Body of pancreas (tissue), 4 donors: Measurements from ENCODE around the gene PLPP4.

Experiments used
- POLR2A ChIP-seq, 3 donors: fragments of 450-650 bp; IDR thresholded peaks; one replicate each; pipeline ENCODE4 v1.6.1; 2016; ENCODE audit warnings: antibody characterized with exemption in 3 of 3, mild to moderate bottlenecking in 2 of 3
- TF ChIP-seq, protein P1 (sequence below), 7 experiments: fragments of 450-650 bp in 4 of 7; fragments of 200-600 bp in 3 of 7; sonication (generic) in 3 of 7; IDR thresholded peaks; one replicate each; pipeline ENCODE4 v1.5.1; 2016 to 2019; ENCODE audit warnings: antibody characterized with exemption in 7 of 7

DNA sequence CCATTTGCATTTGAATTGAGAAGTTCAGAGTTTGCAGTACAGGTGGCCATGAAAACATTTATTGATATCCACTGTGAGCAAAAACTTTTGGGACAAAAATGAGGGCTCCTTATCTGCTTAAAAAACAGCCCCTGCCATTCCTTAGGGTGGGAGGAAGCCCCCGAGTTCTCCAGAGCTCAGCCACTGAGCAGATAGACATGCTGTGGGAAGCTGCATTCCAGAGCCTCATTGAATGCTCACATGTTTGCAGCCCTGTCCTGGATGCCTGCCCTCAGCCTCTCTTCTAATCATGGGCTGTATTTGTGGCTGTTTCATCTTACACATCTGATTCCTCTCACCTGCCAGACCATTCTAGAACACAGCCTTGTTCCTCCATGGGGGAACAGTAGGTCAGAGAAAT, 33.3 kb downstream of the PLPP4 start:
- TF ChIP-seq, protein P1, sequence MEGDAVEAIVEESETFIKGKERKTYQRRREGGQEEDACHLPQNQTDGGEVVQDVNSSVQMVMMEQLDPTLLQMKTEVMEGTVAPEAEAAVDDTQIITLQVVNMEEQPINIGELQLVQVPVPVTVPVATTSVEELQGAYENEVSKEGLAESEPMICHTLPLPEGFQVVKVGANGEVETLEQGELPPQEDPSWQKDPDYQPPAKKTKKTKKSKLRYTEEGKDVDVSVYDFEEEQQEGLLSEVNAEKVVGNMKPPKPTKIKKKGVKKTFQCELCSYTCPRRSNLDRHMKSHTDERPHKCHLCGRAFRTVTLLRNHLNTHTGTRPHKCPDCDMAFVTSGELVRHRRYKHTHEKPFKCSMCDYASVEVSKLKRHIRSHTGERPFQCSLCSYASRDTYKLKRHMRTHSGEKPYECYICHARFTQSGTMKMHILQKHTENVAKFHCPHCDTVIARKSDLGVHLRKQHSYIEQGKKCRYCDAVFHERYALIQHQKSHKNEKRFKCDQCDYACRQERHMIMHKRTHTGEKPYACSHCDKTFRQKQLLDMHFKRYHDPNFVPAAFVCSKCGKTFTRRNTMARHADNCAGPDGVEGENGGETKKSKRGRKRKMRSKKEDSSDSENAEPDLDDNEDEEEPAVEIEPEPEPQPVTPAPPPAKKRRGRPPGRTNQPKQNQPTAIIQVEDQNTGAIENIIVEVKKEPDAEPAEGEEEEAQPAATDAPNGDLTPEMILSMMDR (IDR thresholded peaks at IDR 0.05) = no peak
- no peak for TF ChIP-seq POLR2A (IDR thresholded peaks at IDR 0.05)
